GM18505 (cell line): Measurements from ENCODE around the gene CDADC1.

Experiments
- ATAC-seq: cut with Tn5 transposase; IDR thresholded peaks from one replicate; pipeline ENCODE4 v1.9.1; 2021; ENCODE audit not compliant: unreplicated experiment
- POLR2A ChIP-seq: IDR thresholded peaks from 4 replicates; pipeline ENCODE4 v1.6.1; 2011; ENCODE audit warnings: borderline replicate concordance; ENCODE audit not compliant: insufficient read depth, insufficient read length; ENCODE audit errors: extremely low read depth

Gene CDADC1

GRCh38 chr13:49220036-49220855 lies 27.5 kb upstream of the CDADC1 start, which contains the start of gene MLNR:
Gene MLNR (plus strand): TSS chr13:49220338. CDS start chr13:49220338, 0 bp downstream.
- no peak for TF ChIP-seq POLR2A
- no peak for ATAC-seq

GRCh38 chr13:49220856-49221589 lies 26.7 kb upstream of the CDADC1 start:
- no peak for ATAC-seq
- TF ChIP-seq POLR2A, result no peak

GRCh38 chr13:49221590-49221965 lies 26.1 kb upstream of the CDADC1 start:
- no peak for TF ChIP-seq POLR2A
- ATAC-seq, result no peak

- no peak for TF ChIP-seq POLR2A
- no peak for ATAC-seq
Measured at GRCh38 chr13:49225223-49226042, 22.3 kb upstream of the CDADC1 start.

- no peak for TF ChIP-seq POLR2A
- no peak for ATAC-seq
Measured at GRCh38 chr13:49226613-49227012, 21.1 kb upstream of the CDADC1 start.

- no peak for ATAC-seq
- TF ChIP-seq POLR2A, result no peak
Measured at GRCh38 chr13:49234741-49235140, 13.0 kb upstream of the CDADC1 start.

GRCh38 chr13:49235856-49236431 lies 11.8 kb upstream of the CDADC1 start:
- no peak for TF ChIP-seq POLR2A
- ATAC-seq, result no peak

- ATAC-seq, result no peak
Measured at GRCh38 chr13:49238621-49239020, 9.1 kb upstream of the CDADC1 start.

GRCh38 chr13:49240017-49240416 lies 7.7 kb upstream of the CDADC1 start:
- TF ChIP-seq POLR2A, result no peak
- no peak for ATAC-seq

More at GRCh38 chr13:49238621-49239020, 9.1 kb upstream of the CDADC1 start:
- TF ChIP-seq POLR2A, result no peak

GRCh38 chr13:49241296-49241695 lies 6.4 kb upstream of the CDADC1 start:
- ATAC-seq, result no peak
- TF ChIP-seq POLR2A, result no peak

- TF ChIP-seq POLR2A, result no peak
- no peak for ATAC-seq
Measured at GRCh38 chr13:49245101-49245500, 2.6 kb upstream of the CDADC1 start.

GRCh38 chr13:49246850-49247642 lies 679 bp upstream of the CDADC1 start:
- peak; percentile 45 for ATAC-seq
- no peak for TF ChIP-seq POLR2A
